Activated T-helper 1 cell treated with anti-CD3 and anti-CD28 coated beads, Interleukin-2, amount 50 U/mL, for 16 hours (primary cell): ENCODE results near the gene LSM10.
A peak's percentile ranks its signal among the peaks of the same experiment; 100 is the strongest.

Source experiments
- DNase-seq, 2 donors: peaks; one replicate each; pipeline ENCODE4 v3.0.0-alpha.2; 2020; ENCODE audit warnings: low read depth in 1 of 2, low spot score in 1 of 2

The LSM10 gene

GRCh38 chr1:36397378-36398230, at the start of gene LSM10:
LSM10 (minus strand) TSS chr1:36397908; CDS start chr1:36394129, 3,779 bp downstream.
- peak; percentile 78 for DNase-seq

DNA sequence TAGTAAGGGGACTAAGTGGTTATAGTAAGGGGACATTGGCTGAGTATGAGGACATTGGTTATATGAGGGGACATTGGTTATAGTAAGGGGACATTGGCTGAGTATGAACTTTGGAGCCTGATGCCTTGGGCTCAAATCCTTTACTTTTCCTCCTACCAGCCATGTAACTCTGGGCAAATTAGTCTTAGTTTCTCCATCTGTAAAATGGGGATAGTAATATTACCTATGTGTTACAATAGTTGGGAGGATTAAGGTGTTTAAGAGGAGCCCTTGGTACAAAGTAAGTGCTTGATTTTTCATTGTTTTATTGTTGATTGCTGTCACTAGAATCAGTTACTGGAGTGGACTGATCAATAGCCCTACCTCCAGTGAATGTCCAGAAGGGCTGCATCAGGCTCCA, 49.7 kb upstream of the LSM10 start:
- no peak for DNase-seq

GRCh38 chr1:36446746-36447145, 49.0 kb upstream of the LSM10 start:
- no peak for DNase-seq

GRCh38 chr1:36446271-36446670, 48.6 kb upstream of the LSM10 start:
- no peak for DNase-seq

DNA sequence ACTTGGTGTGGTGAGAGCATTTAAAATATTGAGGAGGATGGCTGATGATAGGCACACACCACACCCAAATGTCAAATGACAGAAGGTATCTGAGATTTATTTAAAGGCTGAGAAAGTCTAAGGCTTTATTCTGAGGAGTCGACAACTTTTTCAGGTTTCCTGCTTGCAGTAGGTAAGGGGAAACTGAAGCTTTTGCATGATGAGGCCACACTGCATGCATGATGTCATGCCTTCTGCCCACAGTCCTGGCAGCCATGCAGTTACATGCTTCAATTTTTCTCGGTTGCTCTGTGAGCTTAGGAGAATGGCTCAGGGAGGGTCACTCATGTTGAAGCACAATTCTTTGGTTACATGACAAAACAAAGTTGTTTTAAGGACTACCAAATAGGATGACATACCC, 45.6 kb upstream of the LSM10 start:
- DNase-seq = no peak

DNA sequence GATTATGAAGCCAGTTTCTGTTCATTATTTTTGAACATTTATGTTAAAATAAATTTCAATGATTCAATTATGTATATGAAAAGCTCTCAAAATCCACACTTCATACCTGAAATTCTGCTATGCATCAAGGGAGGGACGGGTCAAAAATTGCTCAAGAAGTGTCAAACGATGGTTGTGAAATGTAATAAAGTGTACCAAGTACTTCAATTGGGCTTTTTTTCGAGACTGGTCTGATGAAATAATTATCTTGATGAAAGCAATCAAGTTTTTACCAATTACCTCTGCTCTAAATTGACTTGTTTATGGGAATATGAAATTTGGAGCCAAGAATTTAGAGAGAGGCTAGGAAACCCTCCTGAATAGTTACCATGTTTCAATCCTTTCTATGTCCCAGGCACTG, 44.6 kb upstream of the LSM10 start:
- no peak for DNase-seq

- no peak for DNase-seq
Observed at GRCh38 chr1:36440646-36441045, 42.9 kb upstream of the LSM10 start.

- no peak for DNase-seq
Observed at GRCh38 chr1:36440044-36440443, 42.3 kb upstream of the LSM10 start.

DNA sequence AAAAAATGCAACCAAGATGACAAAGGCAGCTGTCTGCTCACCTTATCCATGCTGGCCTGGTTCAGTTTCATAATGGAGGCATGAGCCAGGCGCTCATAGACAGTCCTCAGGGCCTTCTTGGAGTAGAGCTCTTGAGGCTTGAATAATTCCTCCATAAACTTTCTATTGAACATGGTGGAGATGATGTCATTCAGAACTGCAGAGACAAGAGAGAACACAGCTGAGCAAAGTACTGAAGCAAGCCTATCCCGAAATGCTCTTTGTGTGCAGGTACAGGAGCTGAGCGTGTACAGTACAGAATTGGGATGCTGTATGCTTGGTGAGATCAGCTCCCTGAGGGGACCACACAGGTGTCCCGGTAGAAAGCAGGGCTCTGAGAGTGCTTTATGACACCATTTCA, 41.0 kb upstream of the LSM10 start:
- DNase-seq = no peak

GRCh38 chr1:36436821-36437220, 39.1 kb upstream of the LSM10 start:
- no peak for DNase-seq

DNA sequence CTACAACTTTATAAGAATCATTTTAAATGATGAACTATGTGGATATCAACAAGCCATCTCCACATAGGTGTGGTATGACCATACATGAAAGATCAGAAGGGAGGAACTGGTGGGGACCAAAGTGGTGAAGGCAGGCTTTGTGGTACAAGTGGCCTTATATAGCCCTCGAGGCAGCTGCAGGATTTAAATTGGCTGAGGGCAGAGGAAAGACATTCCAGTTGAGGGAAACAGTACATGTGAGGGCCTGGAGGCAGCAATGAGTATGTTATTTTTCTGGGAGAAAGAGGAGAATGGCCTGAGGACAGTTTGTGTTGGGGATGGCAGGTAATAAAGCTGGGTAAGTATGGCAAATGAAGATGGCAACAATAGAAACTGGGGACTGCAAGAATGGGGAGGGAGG, 35.4 kb upstream of the LSM10 start:
- DNase-seq = no peak

DNA sequence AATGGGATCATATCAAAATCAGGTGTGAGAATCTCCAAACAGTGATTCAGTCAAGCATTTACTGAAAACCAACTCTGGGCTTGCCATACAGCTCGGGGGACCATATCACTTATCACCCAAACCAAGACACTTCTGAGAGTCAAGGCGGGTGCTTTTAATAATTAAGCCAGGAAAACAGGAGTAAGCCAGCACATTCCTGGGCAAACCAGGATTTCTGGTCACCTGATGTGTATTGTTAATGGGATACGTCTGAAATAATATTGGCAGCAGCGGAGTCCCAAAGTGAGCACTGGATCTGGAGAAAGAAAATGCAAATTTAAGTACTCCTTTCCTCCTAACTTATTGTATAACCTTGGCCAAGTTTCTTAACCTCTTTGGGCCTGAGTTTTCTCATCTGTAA, 34.9 kb upstream of the LSM10 start:
- DNase-seq = no peak

DNA sequence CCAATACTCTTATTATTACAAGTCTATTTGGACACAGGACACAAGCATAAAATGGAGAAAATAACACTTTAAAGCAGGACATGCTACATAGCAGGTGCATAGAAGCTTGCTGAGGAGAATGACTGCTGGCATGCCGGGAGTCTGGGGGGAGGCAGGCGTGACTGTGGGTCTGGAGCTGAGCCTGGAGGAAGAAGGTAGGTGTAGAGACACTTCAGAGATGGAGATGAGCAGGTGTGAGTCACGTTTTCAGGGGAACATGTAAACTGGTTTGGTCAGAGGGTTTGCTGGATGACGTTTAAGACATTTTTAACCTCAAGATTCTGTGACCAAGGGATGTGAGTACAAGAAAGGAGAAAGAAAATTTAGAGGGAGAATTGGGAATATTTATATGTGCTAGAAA, 28.1 kb upstream of the LSM10 start:
- DNase-seq = no peak

GRCh38 chr1:36421649-36422048, 23.9 kb upstream of the LSM10 start:
- DNase-seq = no peak

- DNase-seq = peak; percentile 80 to 92
Observed at GRCh38 chr1:36420836-36421317, 23.2 kb upstream of the LSM10 start.

GRCh38 chr1:36420409-36420808, 22.7 kb upstream of the LSM10 start:
- no peak for DNase-seq

DNA sequence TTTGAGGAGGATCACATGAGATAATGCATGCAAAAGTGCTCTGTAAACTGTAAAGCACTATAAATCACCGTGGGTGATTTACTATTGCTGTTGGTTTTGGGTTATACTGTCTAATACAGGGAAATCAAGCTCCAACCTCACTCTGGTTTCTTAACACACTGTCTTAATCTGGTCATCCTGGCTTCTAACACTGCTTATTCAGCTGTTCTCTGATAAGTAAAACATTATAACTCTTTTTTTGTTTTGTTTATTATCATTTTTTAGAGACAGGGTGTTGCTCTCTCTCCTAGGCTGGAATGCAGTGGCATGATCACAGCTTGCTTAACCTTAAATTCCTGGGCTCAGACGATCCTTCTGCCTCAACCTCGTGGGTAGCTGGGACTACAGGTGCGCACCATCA, 21.9 kb upstream of the LSM10 start:
- no peak for DNase-seq

GRCh38 chr1:36419140-36419539, 21.4 kb upstream of the LSM10 start:
- DNase-seq = no peak

DNA sequence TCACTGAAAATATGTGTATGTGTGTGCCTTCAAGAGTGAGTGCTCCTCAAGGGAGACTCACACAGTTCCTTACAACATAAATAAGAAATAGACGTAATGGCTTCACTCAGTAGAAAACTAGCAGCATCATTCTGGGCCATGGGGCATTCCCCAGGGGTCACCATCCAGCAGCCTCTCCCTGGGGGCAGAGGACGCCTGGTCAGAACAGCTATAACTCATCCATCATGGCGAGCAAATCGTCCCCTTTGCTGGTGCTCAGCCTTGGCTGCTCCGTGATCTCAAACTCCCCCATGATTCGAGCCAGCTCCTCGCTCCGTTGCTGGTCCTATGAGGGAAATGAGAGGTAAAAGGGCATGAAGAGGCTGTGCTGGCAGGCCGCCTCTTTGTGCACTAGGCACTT, 20.2 kb upstream of the LSM10 start:
- no peak for DNase-seq

DNA sequence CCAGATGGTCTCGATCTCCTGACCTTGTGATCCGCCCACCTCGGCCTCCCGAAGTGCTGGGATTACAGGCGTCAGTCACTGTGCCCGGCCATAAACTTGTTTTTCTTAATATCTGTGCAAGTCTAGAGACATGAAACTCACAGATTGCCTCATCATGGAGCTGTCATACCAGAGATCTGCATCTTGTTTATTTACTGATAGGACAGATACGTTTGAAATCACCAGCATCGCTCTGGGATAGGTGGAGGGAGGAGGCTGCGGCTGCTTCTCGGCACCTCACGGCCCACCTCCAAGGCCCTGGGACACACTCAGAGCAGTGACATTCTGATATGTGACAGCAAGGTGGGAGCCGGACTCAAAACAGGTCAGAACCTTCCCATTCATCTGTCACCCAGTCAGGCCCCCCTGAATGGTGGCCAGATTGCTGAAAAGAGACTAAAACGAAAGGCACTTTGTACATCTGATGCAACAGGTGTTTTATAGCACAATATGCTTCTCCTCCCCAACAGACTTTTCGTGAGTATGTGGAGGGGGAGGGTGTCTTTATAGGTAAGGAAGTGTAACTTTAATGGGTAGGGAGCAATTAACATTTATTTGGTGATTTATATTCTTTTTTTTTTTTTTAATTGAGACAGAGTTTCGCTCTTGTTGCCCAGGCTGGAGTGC, 18.1 kb upstream of the LSM10 start:
- no peak for DNase-seq

- no peak for DNase-seq
Observed at GRCh38 chr1:36414384-36414783, 16.7 kb upstream of the LSM10 start.
